GM23248 (cell line): ENCODE data around the gene RPA1. TPM values are rescaled to one million over a fixed set of nuclear protein-coding genes. Genes with fewer than 3 reads are reported as not detected.

Experiments used
- DNase-seq: peaks from one replicate; pipeline ENCODE4 v3.0.0-alpha.2; 2015
- H2AFZ ChIP-seq: fragments of 200-600 bp; sonication (generic); 2 replicates; pipeline ENCODE4 v1.6.1; 2016; ENCODE audit warnings: antibody characterized with exemption
- H3F3A ChIP-seq: fragments of 200-600 bp; sonication (generic); 2 replicates; pipeline ENCODE4 v1.6.1; 2016; ENCODE audit warnings: mild to moderate bottlenecking, antibody characterized with exemption, mixed run types; ENCODE audit not compliant: insufficient read depth
- H3K27ac ChIP-seq: fragments of 200-600 bp; sonication (generic); 2 replicates; pipeline ENCODE4 v1.5.1; 2016; ENCODE audit warnings: mild to moderate bottlenecking
- H3K27me3 ChIP-seq: fragments of 200-600 bp; sonication (generic); replicated peaks from 2 replicates; pipeline ENCODE4 v1.6.1; 2016; ENCODE audit warnings: mild to moderate bottlenecking; ENCODE audit not compliant: insufficient read depth
- H3K36me3 ChIP-seq: fragments of 200-600 bp; sonication (generic); 2 replicates; pipeline ENCODE4 v1.6.1; 2016; ENCODE audit warnings: low read depth, mild to moderate bottlenecking
- H3K4me1 ChIP-seq: fragments of 200-600 bp; sonication (generic); 2 replicates; pipeline ENCODE4 v1.6.1; 2016; ENCODE audit warnings: mild to moderate bottlenecking; ENCODE audit not compliant: insufficient read depth
- H3K4me2 ChIP-seq: fragments of 200-600 bp; sonication (generic); one replicate; pipeline ENCODE4 v1.6.1; 2016; ENCODE audit warnings: mild to moderate bottlenecking; ENCODE audit not compliant: unreplicated experiment
- H3K4me3 ChIP-seq: fragments of 200-600 bp; sonication (generic); 2 replicates; pipeline ENCODE4 v1.5.1; 2016; ENCODE audit warnings: mild to moderate bottlenecking
- H3K79me2 ChIP-seq: fragments of 200-600 bp; sonication (generic); 2 replicates; pipeline ENCODE4 v1.6.1; 2016; ENCODE audit warnings: mild to moderate bottlenecking; ENCODE audit not compliant: insufficient read depth
- H3K9ac ChIP-seq: fragments of 200-600 bp; sonication (generic); 2 replicates; pipeline ENCODE4 v1.6.1; 2016; ENCODE audit warnings: mild to moderate bottlenecking
- H3K9me2 ChIP-seq: fragments of 200-600 bp; sonication (generic); 2 replicates; pipeline ENCODE4 v1.6.1; 2016; ENCODE audit warnings: mixed run types, mild to moderate bottlenecking, moderate library complexity; ENCODE audit not compliant: insufficient read depth
- H3K9me3 ChIP-seq: fragments of 200-600 bp; sonication (generic); one replicate; pipeline ENCODE4 v1.6.1; 2017; ENCODE audit warnings: low read depth
- H4K20me1 ChIP-seq: fragments of 200-600 bp; sonication (generic); 2 replicates; pipeline ENCODE4 v1.6.0; 2016; ENCODE audit not compliant: insufficient read depth
- EZH2 ChIP-seq: fragments of 200-600 bp; sonication (generic); IDR thresholded peaks from 2 replicates; pipeline ENCODE4 v1.6.1; 2018; ENCODE audit warnings: antibody characterized with exemption, mild to moderate bottlenecking; ENCODE audit not compliant: insufficient read depth, poor library complexity, severe bottlenecking
- EZH2phosphoT487 ChIP-seq: fragments of 200-600 bp; sonication (generic); IDR thresholded peaks from 2 replicates; pipeline ENCODE4 v1.6.1; 2018; ENCODE audit warnings: antibody characterized with exemption, moderate library complexity, mild to moderate bottlenecking, low read depth; ENCODE audit not compliant: insufficient read depth
- WGBS, 2 experiments: methylation state at CpG; one replicate each; pipeline ENCODE4 v1.1.6; 2015 to 2017; ENCODE audit warnings: low lambda C conversion rate in 2 of 2, low coverage in 1 of 2; ENCODE audit errors: missing lambda C conversion rate in 2 of 2; 5-methylcytosine and 5-hydroxymethylcytosine counted together
- in situ Hi-C: fragments of 300-500 bp; cut with MboI; formaldehyde crosslinking; loops from 2 replicates; pipeline ENCODE4 v1.15.0; 2020
- polyA plus RNA-seq: library from polyadenylated mRNA; unstranded; fragments of >200 nt; fragmentation: Nextera tagmentation; extraction: Ambion mirVana; gene quantifications from 2 replicates; pipeline ENCODE4 v1.2.1, GENCODE V29; 2016
- total RNA-seq: library from RNA; depleted of rRNA; stranded (reverse); fragments of >200 nt; shearing (Covaris generic); gene quantifications from 2 replicates; pipeline ENCODE4 v1.2.3, GENCODE V29; 2014

RPA1 gene
- total and polyA plus RNA-seq, 2 experiments from 2014 or later: 16.4 to 37.1 TPM

- Histone ChIP-seq H3K9ac (no peak overlapping the region), H3K4me3 (no peak overlapping the region), H3K27ac (no peak overlapping the region), H3K4me1 (no peaks in the 10 kb centered on the region), H2AFZ (no peak overlapping the region), H3K9me2 (no peaks in the 10 kb centered on the region), H3K4me2 (no peak overlapping the region), H3K9me3 (no peaks in the 10 kb centered on the region), H3K79me2 (no peaks in the 10 kb centered on the region), H3F3A (no peaks in the 10 kb centered on the region), H4K20me1 (no peaks in the 10 kb centered on the region), H3K36me3 (peaks cover 29% of the 10 kb centered on the region), H3K27me3 (no peaks in the 10 kb centered on the region)
- in situ Hi-C loops: no loop called here
- DNase-seq: no peak
- TF ChIP-seq EZH2phosphoT487 (no peak), EZH2 (no peak)
- 95 to 97% methylated on average over 17 of the region's 17 CpGs for WGBS, 2 experiments
Measured at GRCh38 chr17:1898332-1898731, 68.5 kb downstream of the RPA1 start.

- no peak overlapping the region for H3K4me2 ChIP-seq
- no peak overlapping the region for H3K4me3 ChIP-seq
- H3K9ac ChIP-seq: no peak overlapping the region
- no peak overlapping the region for H2AFZ ChIP-seq
- TF ChIP-seq EZH2 (no peak), EZH2phosphoT487 (no peak)
- in situ Hi-C loops: no loop called here
- no peaks in the 10 kb centered on the region for H3K4me1 ChIP-seq
- no peak for DNase-seq
- no peaks in the 10 kb centered on the region for H3F3A ChIP-seq
- peaks cover 26% of the 10 kb centered on the region for H3K36me3 ChIP-seq
- no peaks in the 10 kb centered on the region for H3K9me3 ChIP-seq
- no peaks in the 10 kb centered on the region for H3K79me2 ChIP-seq
- H3K27ac ChIP-seq: no peak overlapping the region
- no peaks in the 10 kb centered on the region for H3K9me2 ChIP-seq
- H4K20me1 ChIP-seq: no peaks in the 10 kb centered on the region
- WGBS, 2 experiments: 90% methylated on average over 12 of the region's 12 CpGs
- no peaks in the 10 kb centered on the region for H3K27me3 ChIP-seq
Measured at GRCh38 chr17:1898872-1899271, 69.1 kb downstream of the RPA1 start.

DNA sequence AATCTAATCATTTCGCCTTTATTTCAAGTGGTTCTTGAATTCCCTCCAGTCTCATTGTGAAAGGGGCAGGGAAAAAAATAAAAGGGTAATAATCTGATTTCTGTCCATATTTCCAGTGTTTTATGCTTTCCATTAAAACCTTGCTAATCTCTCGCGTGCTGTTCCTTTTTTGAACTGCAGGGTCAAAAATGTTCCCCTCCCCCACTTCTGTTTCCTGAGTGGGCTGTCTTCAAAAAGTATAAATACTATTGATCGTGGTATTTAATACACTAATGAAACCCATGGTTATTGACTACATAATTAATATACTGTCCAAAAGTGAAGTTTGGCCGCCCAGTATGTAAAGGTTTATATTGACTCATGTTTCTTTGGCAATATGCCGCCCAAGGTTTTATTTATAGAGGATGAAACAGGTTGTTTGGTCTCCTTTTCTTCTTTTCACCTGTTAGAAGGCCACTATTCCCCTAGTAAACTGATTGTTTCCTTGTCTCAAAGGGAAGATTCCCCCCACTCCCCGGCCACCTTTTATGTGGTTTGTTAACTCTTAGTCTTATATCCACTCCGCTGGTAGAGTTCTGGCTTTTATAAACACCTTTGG, 69.7 kb downstream of the RPA1 start:
- H3K79me2 ChIP-seq: no peaks in the 10 kb centered on the region
- peaks cover 23% of the 10 kb centered on the region for H3K36me3 ChIP-seq
- H3K9me3 ChIP-seq: no peaks in the 10 kb centered on the region
- no peak overlapping the region for H3K27ac ChIP-seq
- no peak overlapping the region for H3K9ac ChIP-seq
- no peak overlapping the region for H3K4me2 ChIP-seq
- no peak overlapping the region for H3K4me3 ChIP-seq
- WGBS, 2 experiments: 91 to 94% methylated on average over 8 of the region's 8 CpGs
- peaks cover 3% of the 10 kb centered on the region; the same call in 1 of the 2 replicates for H3K27me3 ChIP-seq
- H4K20me1 ChIP-seq: no peaks in the 10 kb centered on the region
- in situ Hi-C loops: no loop called here
- peak; percentile 43 for DNase-seq
- H3K9me2 ChIP-seq: no peaks in the 10 kb centered on the region
- H3F3A ChIP-seq: no peaks in the 10 kb centered on the region
- H3K4me1 ChIP-seq: no peaks in the 10 kb centered on the region
- TF ChIP-seq EZH2phosphoT487 (no peak), EZH2 (no peak)
- H2AFZ ChIP-seq: no peak overlapping the region

DNA sequence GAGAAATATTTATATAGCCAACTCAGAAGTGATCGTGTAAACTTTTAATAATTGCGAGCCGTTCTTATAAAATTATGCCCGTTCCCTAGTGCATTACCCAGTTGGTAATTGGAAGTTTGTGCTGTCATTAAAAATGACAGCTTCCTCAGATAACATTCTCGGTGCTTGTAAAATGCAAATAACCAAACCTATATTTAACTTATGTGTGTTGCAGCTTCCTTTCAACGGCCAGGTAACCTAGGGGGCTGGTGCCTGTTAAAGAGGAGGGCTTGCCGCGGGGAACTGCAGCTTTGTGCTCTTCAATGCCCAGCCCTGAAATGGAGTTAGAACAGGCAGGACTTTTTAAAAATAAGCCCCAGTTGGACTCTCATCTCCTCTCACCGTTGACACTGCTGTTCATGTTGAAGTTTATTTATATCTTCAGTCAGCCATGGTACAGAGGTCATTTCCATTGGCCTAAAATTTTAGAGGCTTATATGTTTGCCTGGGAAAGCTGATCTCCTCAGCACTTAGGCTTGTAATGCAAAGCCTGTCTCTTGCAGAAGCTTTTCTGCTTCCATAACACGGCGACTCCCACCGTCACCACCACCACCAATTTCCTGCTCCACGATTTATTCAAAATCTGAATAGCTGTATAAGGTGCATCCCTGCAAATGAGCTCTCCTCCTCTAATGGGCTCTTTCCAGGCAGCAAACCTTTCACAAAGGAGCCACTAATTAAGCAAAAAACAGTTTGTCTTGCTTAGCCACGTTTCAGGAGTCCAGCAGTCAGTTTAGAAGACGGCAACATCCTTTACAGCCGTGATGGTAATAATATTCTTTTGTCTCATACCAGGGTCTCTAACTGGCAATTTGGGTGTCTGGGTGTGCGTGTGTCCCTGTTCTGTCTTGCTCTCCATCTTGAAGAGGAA, 74.7 kb downstream of the RPA1 start:
- Histone ChIP-seq H3K79me2 (no peaks in the 10 kb centered on the region), H3K27me3 (peaks cover 13% of the 10 kb centered on the region), H3K9me2 (no peaks in the 10 kb centered on the region), H3K9ac (no peak overlapping the region), H3K36me3 (no peaks in the 10 kb centered on the region), H3K4me2 (no peak overlapping the region), H3F3A (no peaks in the 10 kb centered on the region), H3K27ac (no peak overlapping the region), H2AFZ (no peak overlapping the region), H3K4me1 (0 out of 2 replicates have a peak, but pooled peaks cover 9% of the 10 kb centered on the region), H3K9me3 (no peaks in the 10 kb centered on the region), H4K20me1 (no peaks in the 10 kb centered on the region), H3K4me3 (no peak overlapping the region)
- DNase-seq: no peak
- TF ChIP-seq EZH2 (no peak), EZH2phosphoT487 (no peak)
- in situ Hi-C loops: loop anchor here (5.0 to 10.0 kb wide), 2 partner anchors 123 to 370 kb away; partner anchors contain the start of gene RTN4RL1
- 78 to 82% methylated on average over 17 of the region's 17 CpGs for WGBS, 2 experiments
